ENCODE measurements around the gene OGA. TPM values are rescaled to one million over a fixed set of nuclear protein-coding genes. Genes with fewer than 3 reads are reported as not detected.

OGA gene
- polyA plus RNA-seq, 3 donors: 24.6 to 47.9 (median 47.6) TPM

DNA sequence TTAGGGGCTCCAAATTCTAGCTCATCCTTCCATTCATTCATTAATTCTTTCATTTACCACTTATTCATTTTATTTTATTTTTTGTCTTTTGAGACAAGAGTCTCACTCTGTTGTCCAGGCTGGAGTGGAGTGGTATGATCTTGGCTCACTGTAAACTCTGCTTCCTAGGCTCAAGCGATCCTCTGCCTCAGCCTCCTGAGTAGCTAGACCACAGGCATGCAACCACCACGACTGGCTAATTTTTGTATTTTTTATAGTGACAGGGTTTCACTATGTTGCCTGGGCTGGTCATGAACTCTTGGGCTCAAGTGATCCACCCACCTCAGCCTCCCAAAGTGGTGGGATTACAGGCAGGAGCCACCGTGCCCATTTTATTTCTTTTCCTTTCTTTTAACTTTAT lies 74.0 kb downstream of the OGA start:
- WGBS, 3 donors: 72 to 80% (median 78%) methylated on average over 3 of the region's 3 CpGs
- no peak overlapping the region for H3K27ac ChIP-seq (ENCODE audit: low read depth, low read length)

GRCh38 chr10:101741938-101742337 lies 76.3 kb downstream of the OGA start:
- 48 to 50% (median 50%) methylated on average over 2 of the region's 2 CpGs for WGBS, 3 donors

GRCh38 chr10:101736666-101737065 lies 81.6 kb downstream of the OGA start:
- WGBS, 3 donors: 66 to 88% (median 72%) methylated on average over 3 of the region's 3 CpGs

More at GRCh38 chr10:101741938-101742337, 76.3 kb downstream of the OGA start:
- no peak overlapping the region for H3K27ac ChIP-seq (ENCODE audit: low read depth, low read length)

More at GRCh38 chr10:101736666-101737065, 81.6 kb downstream of the OGA start:
- H3K27ac ChIP-seq (ENCODE audit: low read depth, low read length): no peak overlapping the region

Other genes with a start within 250 kb of the OGA start
- gene POLL, start 230.2 kb downstream of the OGA start, polyA plus RNA-seq: 10 to 100 TPM; 18.2 to 32.2 (median 20.9) TPM
- gene DPCD, start 230.1 kb downstream of the OGA start, polyA plus RNA-seq: 10 to 100 TPM; 12.4 to 31.7 (median 12.7) TPM
- gene FBXW4, start 123.3 kb downstream of the OGA start, polyA plus RNA-seq: 10 to 100 TPM; 31.1 to 50.8 (median 34.0) TPM
- gene FGF8, start 42.3 kb downstream of the OGA start, polyA plus RNA-seq: under 1 TPM in 1 of 3 donors, not detected in 2; 0.36 TPM
- 10 to 100 TPM; 18.1 to 38.1 (median 26.5) TPM for gene NPM3, start 35.0 kb downstream of the OGA start, polyA plus RNA-seq
- gene KCNIP2, start 25.4 kb upstream of the OGA start, polyA plus RNA-seq: 100 to 1,000 TPM in 1 of 3 donors, 10 to 100 TPM in 2; 12.0 to 219 (median 42.7) TPM
- 10 to 100 TPM in 2 of 3 donors, 1 to 10 TPM in 1; 9.6 to 14.0 (median 10.0) TPM for gene ARMH3, start 237.7 kb upstream of the OGA start, polyA plus RNA-seq
- gene HPS6, start 246.9 kb upstream of the OGA start, polyA plus RNA-seq: 10 to 100 TPM in 1 of 3 donors, 1 to 10 TPM in 2; 5.5 to 10.5 (median 9.1) TPM